ENCODE measurements around the gene ETS1.

Gene ETS1

GRCh38 chr11:128472128-128473089 lies 114.9 kb downstream of the ETS1 start:
- DNase-seq: no peak
- Histone ChIP-seq H3K23ac (ENCODE audit: low read length) (no peak overlapping the region), H3K27me3 (ENCODE audit: insufficient read depth, low read length, poor library complexity) (no peaks in the 10 kb centered on the region), H2BK120ac (ENCODE audit: low read depth, low read length) (no peak overlapping the region), H4K8ac (ENCODE audit: low read depth, low read length) (no peak overlapping the region), H2BK5ac (ENCODE audit: low read length) (no peak overlapping the region), H3K4me3 (ENCODE audit: low read length) (no peak overlapping the region), H3K56ac (ENCODE audit: low read length) (peak overlapping the region; percentile 22), H3K36me3 (ENCODE audit: control insufficient read depth, insufficient read depth, low read length) (no peaks in the 10 kb centered on the region), H3K18ac (ENCODE audit: low read length) (no peak overlapping the region), H2BK15ac (replicated peaks; ENCODE audit: low read depth) (no peak overlapping the region), H3K79me1 (ENCODE audit: low read length) (no peaks in the 10 kb centered on the region), H3K79me2 (ENCODE audit: control insufficient read depth, insufficient read depth, low read length) (no peaks in the 10 kb centered on the region), H3K4ac (ENCODE audit: low read depth, low read length) (no peak overlapping the region), H3K9ac (ENCODE audit: low read length) (no peak overlapping the region), H2AK5ac (ENCODE audit: low read length) (no peak overlapping the region), H3K27ac (ENCODE audit: low read depth, low read length) (no peak overlapping the region), H4K5ac (ENCODE audit: low read length) (no peak overlapping the region), H3K4me2 (ENCODE audit: low read length) (no peak overlapping the region), H3K4me1 (ENCODE audit: control insufficient read depth, low read depth, low read length) (peaks cover 14% of the 10 kb centered on the region)
- WGBS (ENCODE audit: extremely low coverage, insufficient coverage, low lambda C conversion rate): no CpG with 5 or more reads among the region's 11 CpGs

DNA sequence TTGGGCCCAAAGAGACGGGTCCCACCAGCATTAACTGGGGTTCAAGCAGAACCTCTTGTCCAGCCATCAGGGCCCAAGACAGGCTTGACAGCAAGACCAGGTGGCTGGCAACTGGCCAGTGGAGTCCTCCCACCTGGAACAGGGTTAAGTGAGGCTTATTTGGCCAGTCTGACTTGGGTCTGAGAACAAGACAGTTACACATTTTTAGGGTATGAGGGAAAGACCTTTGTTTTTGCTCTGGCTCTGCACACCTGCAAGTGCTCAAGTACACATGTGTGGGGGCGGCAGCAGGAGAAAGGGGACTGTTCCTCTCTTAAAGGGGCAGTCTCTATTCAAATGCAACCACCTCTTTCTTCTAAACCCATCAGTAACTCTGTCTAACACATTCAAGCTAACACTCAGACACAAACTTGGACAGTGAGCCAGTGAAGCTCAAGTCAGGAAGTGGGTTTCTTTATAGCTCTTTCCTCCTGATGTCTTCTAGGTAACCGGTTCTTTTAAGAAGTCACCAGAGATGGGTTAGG lies 116.2 kb downstream of the ETS1 start:
- peaks cover 9% of the 10 kb centered on the region for H3K4me1 ChIP-seq (ENCODE audit: control insufficient read depth, low read depth, low read length)
- no peak overlapping the region for H2BK5ac ChIP-seq (ENCODE audit: low read length)
- no peak overlapping the region for H3K4me3 ChIP-seq (ENCODE audit: low read length)
- H4K5ac ChIP-seq (ENCODE audit: low read length): no peak overlapping the region
- no peak overlapping the region for H3K9ac ChIP-seq (ENCODE audit: low read length)
- no peak overlapping the region for H2AK5ac ChIP-seq (ENCODE audit: low read length)
- no peaks in the 10 kb centered on the region for H3K36me3 ChIP-seq (ENCODE audit: control insufficient read depth, insufficient read depth, low read length)
- no peaks in the 10 kb centered on the region for H3K79me2 ChIP-seq (ENCODE audit: control insufficient read depth, insufficient read depth, low read length)
- H3K4me2 ChIP-seq (ENCODE audit: low read length): no peak overlapping the region
- DNase-seq: no peak
- no peak overlapping the region for H3K56ac ChIP-seq (ENCODE audit: low read length)
- no peak overlapping the region for H2BK120ac ChIP-seq (ENCODE audit: low read depth, low read length)
- H3K27ac ChIP-seq (ENCODE audit: low read depth, low read length): no peak overlapping the region
- no peaks in the 10 kb centered on the region for H3K79me1 ChIP-seq (ENCODE audit: low read length)
- H3K4ac ChIP-seq (ENCODE audit: low read depth, low read length): no peak overlapping the region
- no peak overlapping the region for H2BK15ac ChIP-seq (replicated peaks; ENCODE audit: low read depth)
- no CpG with 5 or more reads among the region's 3 CpGs for WGBS (ENCODE audit: extremely low coverage, insufficient coverage, low lambda C conversion rate)
- H4K8ac ChIP-seq (ENCODE audit: low read depth, low read length): no peak overlapping the region
- no peak overlapping the region for H3K18ac ChIP-seq (ENCODE audit: low read length)
- no peaks in the 10 kb centered on the region for H3K27me3 ChIP-seq (ENCODE audit: insufficient read depth, low read length, poor library complexity)
- no peak overlapping the region for H3K23ac ChIP-seq (ENCODE audit: low read length)

GRCh38 chr11:128470081-128470480 lies 117.3 kb downstream of the ETS1 start:
- Histone ChIP-seq H2BK120ac (ENCODE audit: low read depth, low read length) (no peak overlapping the region), H2BK5ac (ENCODE audit: low read length) (no peak overlapping the region), H4K5ac (ENCODE audit: low read length) (no peak overlapping the region), H3K4me3 (ENCODE audit: low read length) (no peak overlapping the region), H3K27me3 (ENCODE audit: insufficient read depth, low read length, poor library complexity) (no peaks in the 10 kb centered on the region), H3K4me1 (ENCODE audit: control insufficient read depth, low read depth, low read length) (peaks cover 6% of the 10 kb centered on the region), H4K8ac (ENCODE audit: low read depth, low read length) (no peak overlapping the region), H3K18ac (ENCODE audit: low read length) (no peak overlapping the region), H3K4ac (ENCODE audit: low read depth, low read length) (no peak overlapping the region), H3K27ac (ENCODE audit: low read depth, low read length) (no peak overlapping the region), H2AK5ac (ENCODE audit: low read length) (no peak overlapping the region), H3K9ac (ENCODE audit: low read length) (no peak overlapping the region), H3K79me2 (ENCODE audit: control insufficient read depth, insufficient read depth, low read length) (no peaks in the 10 kb centered on the region), H3K23ac (ENCODE audit: low read length) (no peak overlapping the region), H3K56ac (ENCODE audit: low read length) (no peak overlapping the region), H3K36me3 (ENCODE audit: control insufficient read depth, insufficient read depth, low read length) (no peaks in the 10 kb centered on the region), H2BK15ac (replicated peaks; ENCODE audit: low read depth) (no peak overlapping the region), H3K79me1 (ENCODE audit: low read length) (no peaks in the 10 kb centered on the region), H3K4me2 (ENCODE audit: low read length) (no peak overlapping the region)
- DNase-seq: no peak
- no CpG with 5 or more reads among the region's 5 CpGs for WGBS (ENCODE audit: extremely low coverage, insufficient coverage, low lambda C conversion rate)

GRCh38 chr11:128469220-128469619 lies 118.1 kb downstream of the ETS1 start:
- Histone ChIP-seq H3K4me1 (ENCODE audit: control insufficient read depth, low read depth, low read length) (peaks cover 2% of the 10 kb centered on the region), H3K36me3 (ENCODE audit: control insufficient read depth, insufficient read depth, low read length) (no peaks in the 10 kb centered on the region), H3K27me3 (ENCODE audit: insufficient read depth, low read length, poor library complexity) (no peaks in the 10 kb centered on the region), H3K18ac (ENCODE audit: low read length) (no peak overlapping the region), H4K8ac (ENCODE audit: low read depth, low read length) (no peak overlapping the region), H3K4me2 (ENCODE audit: low read length) (no peak overlapping the region), H3K79me1 (ENCODE audit: low read length) (no peaks in the 10 kb centered on the region), H3K79me2 (ENCODE audit: control insufficient read depth, insufficient read depth, low read length) (no peaks in the 10 kb centered on the region), H2AK5ac (ENCODE audit: low read length) (no peak overlapping the region), H3K4me3 (ENCODE audit: low read length) (no peak overlapping the region), H2BK15ac (replicated peaks; ENCODE audit: low read depth) (no peak overlapping the region), H3K9ac (ENCODE audit: low read length) (no peak overlapping the region), H3K4ac (ENCODE audit: low read depth, low read length) (no peak overlapping the region), H3K56ac (ENCODE audit: low read length) (no peak overlapping the region), H3K23ac (ENCODE audit: low read length) (no peak overlapping the region), H3K27ac (ENCODE audit: low read depth, low read length) (no peak overlapping the region), H4K5ac (ENCODE audit: low read length) (no peak overlapping the region), H2BK120ac (ENCODE audit: low read depth, low read length) (no peak overlapping the region), H2BK5ac (ENCODE audit: low read length) (no peak overlapping the region)
- DNase-seq: no peak
- no CpG with 5 or more reads among the region's 4 CpGs for WGBS (ENCODE audit: extremely low coverage, insufficient coverage, low lambda C conversion rate)

DNA sequence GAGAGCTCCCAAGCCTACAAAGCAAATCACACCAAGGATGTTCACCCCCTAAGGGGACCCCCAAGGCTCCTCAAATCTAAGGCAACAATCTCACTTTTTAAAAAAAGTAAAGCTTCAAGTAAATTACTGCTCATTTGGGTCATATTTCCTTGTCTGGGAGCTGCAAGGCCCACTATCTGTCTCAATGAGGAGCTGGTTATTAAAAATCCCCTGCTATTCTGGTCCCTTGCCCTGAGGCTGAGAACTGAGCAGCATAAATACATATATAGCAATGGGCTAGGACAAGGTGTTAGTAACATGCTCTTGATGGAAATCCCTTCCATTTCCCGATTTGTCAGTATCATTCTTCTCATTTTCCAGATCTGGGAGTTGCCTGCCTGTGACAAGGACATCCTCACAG lies 119.2 kb downstream of the ETS1 start:
- Histone ChIP-seq H3K18ac (ENCODE audit: low read length) (no peak overlapping the region), H3K4me3 (ENCODE audit: low read length) (no peak overlapping the region), H2BK5ac (ENCODE audit: low read length) (no peak overlapping the region), H3K27me3 (ENCODE audit: insufficient read depth, low read length, poor library complexity) (no peaks in the 10 kb centered on the region), H3K56ac (ENCODE audit: low read length) (no peak overlapping the region), H3K4me2 (ENCODE audit: low read length) (no peak overlapping the region), H3K27ac (ENCODE audit: low read depth, low read length) (no peak overlapping the region), H3K9ac (ENCODE audit: low read length) (no peak overlapping the region), H4K5ac (ENCODE audit: low read length) (no peak overlapping the region), H4K8ac (ENCODE audit: low read depth, low read length) (no peak overlapping the region), H3K4ac (ENCODE audit: low read depth, low read length) (no peak overlapping the region), H2BK120ac (ENCODE audit: low read depth, low read length) (no peak overlapping the region), H3K4me1 (ENCODE audit: control insufficient read depth, low read depth, low read length) (peaks cover 6% of the 10 kb centered on the region), H3K79me1 (ENCODE audit: low read length) (no peaks in the 10 kb centered on the region), H2BK15ac (replicated peaks; ENCODE audit: low read depth) (no peak overlapping the region), H3K79me2 (ENCODE audit: control insufficient read depth, insufficient read depth, low read length) (no peaks in the 10 kb centered on the region), H3K23ac (ENCODE audit: low read length) (no peak overlapping the region), H3K36me3 (ENCODE audit: control insufficient read depth, insufficient read depth, low read length) (no peaks in the 10 kb centered on the region), H2AK5ac (ENCODE audit: low read length) (no peak overlapping the region)
- no peak for DNase-seq
- WGBS (ENCODE audit: extremely low coverage, insufficient coverage, low lambda C conversion rate): no CpG with 5 or more reads among the region's 1 CpG

Measured in mesendoderm (in vitro differentiated cells).